Transverse colon (tissue), 4 donors: ENCODE results near the gene ANKRD61.
"Not testable (repeated sequence)": the region's sequence is repeated elsewhere in the genome, so short reads cannot be mapped to it uniquely, and the experiment has no call there.

Experiments used
- CTCF ChIP-seq, 5 experiments: fragments of 200-600 bp in 3 of 5; fragments of 450-650 bp in 2 of 5; sonication (generic) in 3 of 5; IDR thresholded peaks; 1 replicate in 2 of 5; 2 replicates in 3 of 5; pipeline ENCODE4 v1.5.1; 2016 to 2017; ENCODE audit warnings: antibody characterized with exemption in 5 of 5, inconsistent platforms in 3 of 5, mild to moderate bottlenecking in 2 of 5, moderate library complexity in 1 of 5
- POLR2AphosphoS5 ChIP-seq, 3 donors: sonication (generic); formaldehyde crosslinking; IDR thresholded peaks; one replicate each; pipeline ENCODE4 v1.6.1; 2016; ENCODE audit warnings: antibody characterized with exemption in 3 of 3

DNA sequence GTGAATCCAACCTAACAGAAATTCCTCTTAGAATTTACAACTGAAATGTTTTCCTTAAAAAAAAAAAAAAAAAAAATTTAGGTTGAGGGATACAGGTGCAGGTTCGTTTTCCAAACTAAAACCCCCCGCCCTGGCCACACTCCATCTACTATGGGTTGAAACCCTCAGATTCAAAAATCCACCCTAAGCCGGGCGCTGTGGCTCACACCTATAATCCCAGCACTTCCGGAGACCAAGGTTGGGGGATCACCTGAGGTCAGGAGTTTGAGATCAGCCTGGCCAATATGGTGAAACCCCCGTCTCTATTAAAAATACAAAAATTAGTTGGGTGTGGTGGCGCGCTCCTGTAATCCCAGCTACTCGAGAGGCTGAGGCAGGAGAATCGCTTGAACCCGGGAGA, 28.8 kb downstream of the ANKRD61 start:
- TF ChIP-seq CTCF, POLR2AphosphoS5 (IDR thresholded peaks at IDR 0.05): not testable (repeated sequence)
